GM12864 (cell line): Measurements from ENCODE around the gene OR14K1.

Experiments
- DNase-seq: peaks from one replicate; pipeline ENCODE4 v3.0.0-alpha.2; 2011; ENCODE audit warnings: low read depth
- H3K4me3 ChIP-seq: 2 replicates; pipeline ENCODE4 v1.5.1; 2011; ENCODE audit warnings: mild to moderate bottlenecking, low read depth, low read length, control low read depth
- TF ChIP-seq, protein P1 (sequence below): IDR thresholded peaks from 2 replicates; pipeline ENCODE4 v1.5.1; 2011; ENCODE audit warnings: low read depth, mild to moderate bottlenecking, moderate library complexity, low read length, control low read depth, inconsistent platforms; ENCODE audit errors: missing control alignments

The OR14K1 gene

DNA sequence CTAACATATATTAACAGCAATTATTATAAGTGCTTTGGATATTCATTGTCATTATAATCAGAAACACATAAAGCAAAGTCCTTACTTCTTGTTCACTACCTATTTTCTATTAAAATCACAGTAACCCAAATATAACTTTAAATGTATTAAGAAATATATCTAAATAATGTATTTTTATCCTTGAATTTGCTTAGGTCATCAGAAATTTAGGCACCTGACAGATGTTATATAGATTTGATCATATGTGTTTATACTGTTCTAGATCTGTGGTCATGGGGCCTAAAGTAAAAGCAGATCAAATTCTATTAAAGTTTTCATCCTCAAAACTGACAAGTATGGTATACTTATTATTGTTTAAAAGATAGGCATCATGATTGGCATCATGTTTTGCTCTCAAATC is 31.2 kb downstream of the OR14K1 start:
- TF ChIP-seq, protein P1, sequence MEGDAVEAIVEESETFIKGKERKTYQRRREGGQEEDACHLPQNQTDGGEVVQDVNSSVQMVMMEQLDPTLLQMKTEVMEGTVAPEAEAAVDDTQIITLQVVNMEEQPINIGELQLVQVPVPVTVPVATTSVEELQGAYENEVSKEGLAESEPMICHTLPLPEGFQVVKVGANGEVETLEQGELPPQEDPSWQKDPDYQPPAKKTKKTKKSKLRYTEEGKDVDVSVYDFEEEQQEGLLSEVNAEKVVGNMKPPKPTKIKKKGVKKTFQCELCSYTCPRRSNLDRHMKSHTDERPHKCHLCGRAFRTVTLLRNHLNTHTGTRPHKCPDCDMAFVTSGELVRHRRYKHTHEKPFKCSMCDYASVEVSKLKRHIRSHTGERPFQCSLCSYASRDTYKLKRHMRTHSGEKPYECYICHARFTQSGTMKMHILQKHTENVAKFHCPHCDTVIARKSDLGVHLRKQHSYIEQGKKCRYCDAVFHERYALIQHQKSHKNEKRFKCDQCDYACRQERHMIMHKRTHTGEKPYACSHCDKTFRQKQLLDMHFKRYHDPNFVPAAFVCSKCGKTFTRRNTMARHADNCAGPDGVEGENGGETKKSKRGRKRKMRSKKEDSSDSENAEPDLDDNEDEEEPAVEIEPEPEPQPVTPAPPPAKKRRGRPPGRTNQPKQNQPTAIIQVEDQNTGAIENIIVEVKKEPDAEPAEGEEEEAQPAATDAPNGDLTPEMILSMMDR: no peak
- no peak for DNase-seq
- no peak overlapping the region for H3K4me3 ChIP-seq
